UCSD-AML1 (cell line): ENCODE results near the gene CLSTN2.

Source experiments
- DNase-seq: peaks from one replicate; lab custom pipeline; 2025; ENCODE audit not compliant: unreplicated experiment; lab: John Stamatoyannopoulos, UW

CLSTN2 gene

DNA sequence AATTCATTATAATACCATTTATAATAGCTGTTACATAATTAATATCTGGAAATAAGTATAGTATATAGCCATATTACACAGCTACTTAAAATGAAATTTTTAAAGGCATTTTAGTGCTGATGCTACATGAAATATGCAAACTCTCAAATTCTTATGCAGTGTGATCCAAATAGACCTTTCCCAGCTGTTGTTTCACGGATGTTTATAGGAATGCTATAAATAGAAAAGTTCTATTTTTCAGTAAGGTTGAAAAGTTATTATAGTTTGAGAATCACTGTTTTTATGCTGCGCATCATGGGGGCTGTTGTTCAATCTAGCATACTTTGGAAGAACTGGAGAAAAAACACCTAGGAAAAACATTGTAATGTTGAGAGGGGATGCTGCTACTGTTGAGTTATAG lies 595.1 kb downstream of the CLSTN2 start:
- DNase-seq = no peak

DNA sequence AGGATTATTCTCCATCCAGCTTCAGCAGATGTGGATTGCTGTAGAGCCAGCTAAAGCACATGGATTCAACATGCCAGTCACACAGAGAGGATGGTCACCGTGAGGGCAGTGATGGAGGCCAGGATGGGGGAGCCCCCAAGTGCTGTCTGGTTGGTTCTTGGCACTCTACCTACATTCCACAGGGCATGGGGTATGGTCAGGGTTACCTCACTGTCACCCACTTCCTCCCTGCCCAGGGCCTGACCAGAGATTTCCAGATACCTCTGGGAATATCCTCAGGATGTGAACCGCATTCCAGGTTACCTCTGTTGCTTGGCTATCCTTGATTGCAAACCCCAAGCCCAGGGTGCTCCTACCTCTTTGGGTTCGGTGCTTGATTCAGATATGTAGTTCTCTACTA lies 595.6 kb downstream of the CLSTN2 start:
- DNase-seq = no peak

DNA sequence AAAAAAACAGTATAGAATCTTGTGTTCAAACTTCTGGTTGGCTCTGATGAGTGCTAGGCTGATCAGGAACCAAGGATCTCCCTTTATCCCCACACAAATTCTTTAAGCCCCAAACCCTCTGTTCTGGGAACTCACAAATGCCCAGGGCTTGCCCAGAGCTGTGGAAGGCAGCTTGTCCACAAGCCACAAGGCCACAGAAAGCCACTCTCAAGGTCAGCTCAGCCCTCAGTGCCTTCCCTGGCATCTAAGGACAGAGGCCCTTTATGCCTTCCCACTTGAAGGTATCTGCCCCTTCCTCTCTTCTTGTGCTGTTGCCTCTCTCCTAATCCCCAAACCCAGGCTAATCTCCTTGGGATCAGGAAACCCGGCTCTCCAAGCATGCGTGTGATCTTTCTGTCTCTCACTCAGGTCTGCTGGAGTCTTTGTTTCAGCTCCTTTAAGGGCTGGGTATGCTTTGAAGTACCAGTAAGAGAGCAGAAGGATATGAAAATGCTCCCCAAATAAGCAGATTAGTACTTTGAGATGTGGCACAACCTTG lies 597.9 kb downstream of the CLSTN2 start:
- DNase-seq = no peak

DNA sequence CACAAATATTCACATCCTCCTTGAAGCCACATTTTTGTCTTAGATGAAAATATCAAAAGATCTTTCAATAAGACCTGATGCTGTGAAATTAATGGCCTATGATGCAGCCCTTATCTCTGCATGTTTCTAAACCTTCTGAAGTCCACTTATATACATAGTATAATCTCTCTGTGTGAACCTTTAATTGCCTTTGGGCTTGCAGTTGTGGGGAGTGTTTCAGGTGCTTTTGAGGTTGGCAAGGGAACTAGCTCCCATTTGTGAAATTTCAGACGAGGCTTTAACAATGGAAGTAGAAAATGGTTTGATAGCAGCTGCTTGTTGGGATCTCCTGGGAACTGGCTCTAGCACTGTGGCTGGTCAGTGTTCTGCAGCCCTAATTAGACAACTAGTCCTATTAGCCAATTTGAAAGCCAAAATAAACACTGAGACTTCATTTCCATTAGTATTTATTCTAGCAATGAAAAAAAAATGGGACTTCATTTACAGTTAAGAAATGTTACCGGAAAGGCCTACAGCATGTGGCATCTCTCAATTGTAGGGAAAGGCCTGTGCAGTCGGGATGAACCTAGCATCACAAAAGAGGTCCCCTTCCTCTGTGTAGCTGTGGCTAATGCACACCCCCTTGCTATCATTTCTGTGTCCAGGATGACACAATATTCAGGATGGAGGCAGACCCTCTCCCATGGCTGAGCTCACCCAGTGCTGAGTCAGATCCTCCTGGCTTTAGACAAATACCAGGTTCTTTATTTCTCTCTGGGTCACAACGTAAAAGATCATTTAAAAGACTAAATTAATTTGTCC lies 602.1 kb downstream of the CLSTN2 start:
- no peak for DNase-seq

DNA sequence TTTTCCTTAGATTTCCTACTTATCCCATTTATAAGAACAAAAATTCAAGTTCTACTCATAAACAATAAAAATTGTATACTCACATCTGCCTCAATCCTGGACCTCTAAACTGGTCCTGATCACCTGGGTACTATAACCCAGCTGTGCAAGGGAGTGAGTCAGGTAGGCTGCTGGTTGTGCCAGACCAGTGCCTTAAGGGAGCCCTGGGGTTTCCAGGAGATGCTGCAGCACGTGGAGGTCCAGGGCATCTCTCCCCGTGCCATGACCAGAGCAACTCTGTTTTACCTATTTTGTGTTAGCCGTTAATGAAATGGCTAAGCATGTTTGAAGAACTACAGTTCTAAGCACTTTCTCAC lies 602.7 kb downstream of the CLSTN2 start:
- DNase-seq = no peak

DNA sequence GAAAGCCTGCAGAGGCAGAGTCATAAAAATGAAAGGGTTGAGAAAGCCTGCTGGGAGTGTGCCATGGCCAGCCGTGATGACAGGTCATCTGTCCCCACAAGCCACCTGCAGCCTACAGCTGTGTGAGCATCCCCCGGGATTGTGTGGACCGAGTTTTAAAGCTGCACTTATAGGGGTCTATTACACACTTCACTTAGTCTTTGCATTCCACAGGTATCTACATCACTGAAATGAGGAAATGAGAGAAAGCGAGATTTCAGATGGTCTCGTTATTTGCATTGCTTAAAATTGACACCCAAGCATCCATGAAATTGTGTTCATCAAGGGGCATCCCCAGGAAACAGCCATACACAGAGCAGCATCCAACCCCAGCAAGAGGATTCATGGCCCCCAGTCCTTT lies 605.3 kb downstream of the CLSTN2 start:
- no peak for DNase-seq

DNA sequence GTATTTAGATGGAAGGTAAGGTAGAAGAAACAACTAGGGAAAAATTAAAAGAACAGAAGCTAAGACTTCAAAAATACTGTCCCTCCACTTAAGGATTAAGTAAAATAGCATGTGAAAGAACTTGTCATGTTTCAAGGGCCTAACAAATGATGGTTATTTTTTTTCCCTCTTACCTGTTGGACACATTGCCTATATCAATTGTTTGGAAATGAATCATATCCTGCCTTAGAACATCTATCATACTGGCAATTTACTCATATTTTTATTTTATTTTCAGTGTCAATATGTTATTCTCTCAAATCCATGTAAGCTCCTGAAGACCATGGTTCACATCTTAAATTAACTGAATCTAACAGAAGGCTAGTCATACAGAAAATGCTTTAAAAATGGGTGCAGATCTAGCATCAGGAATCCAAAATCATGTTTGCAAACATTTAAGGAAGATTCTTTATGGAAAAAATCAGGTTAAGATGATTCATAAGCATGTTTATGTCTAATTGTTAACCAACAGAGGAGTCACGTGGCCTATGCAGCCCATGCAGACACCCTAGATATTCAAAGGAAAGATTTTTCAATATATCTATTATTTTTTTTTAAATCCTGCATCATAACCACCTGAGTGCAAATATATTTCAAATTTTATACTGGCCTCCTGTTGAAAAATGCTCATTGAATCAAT lies 607.1 kb downstream of the CLSTN2 start:
- DNase-seq = no peak

DNA sequence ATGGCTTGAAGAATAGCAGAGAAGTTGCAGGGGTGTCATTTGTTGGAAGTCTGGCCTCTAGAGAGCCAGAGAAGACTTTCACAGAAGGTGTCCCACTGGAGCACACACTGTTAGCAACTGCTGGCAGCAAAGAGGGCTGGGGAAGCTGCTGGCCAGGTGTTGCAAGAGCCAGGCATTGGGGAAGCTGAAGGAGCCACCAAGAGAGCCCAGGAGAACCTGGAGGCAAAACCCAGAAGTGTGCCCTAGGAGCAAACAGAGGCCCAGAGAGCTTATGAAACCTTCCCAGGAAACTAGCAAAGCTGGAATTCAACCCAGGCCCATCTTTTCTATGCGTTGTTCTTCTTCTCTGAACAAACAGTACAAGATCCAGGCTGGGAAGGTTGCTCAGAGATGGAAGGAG lies 610.2 kb downstream of the CLSTN2 start:
- no peak for DNase-seq

DNA sequence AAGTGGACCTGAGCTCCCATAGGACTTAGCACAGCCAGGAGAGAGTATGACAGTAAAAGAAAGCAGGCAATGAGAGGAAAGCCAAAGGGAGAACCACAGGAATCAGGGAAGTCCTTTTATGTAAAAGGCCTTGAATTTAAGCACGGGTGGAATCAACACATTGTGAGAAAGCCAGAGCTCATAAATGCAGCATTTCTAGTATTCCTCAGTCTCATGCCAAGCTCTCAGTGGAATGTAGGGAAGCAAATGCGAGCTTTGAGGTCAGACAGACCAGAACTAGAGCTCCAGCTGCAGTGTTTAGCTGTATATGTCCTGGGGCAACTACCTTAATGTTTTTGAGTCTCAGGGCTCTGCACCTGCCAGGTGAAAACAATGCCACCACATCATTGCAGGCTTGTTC lies 610.8 kb downstream of the CLSTN2 start:
- DNase-seq = no peak

DNA sequence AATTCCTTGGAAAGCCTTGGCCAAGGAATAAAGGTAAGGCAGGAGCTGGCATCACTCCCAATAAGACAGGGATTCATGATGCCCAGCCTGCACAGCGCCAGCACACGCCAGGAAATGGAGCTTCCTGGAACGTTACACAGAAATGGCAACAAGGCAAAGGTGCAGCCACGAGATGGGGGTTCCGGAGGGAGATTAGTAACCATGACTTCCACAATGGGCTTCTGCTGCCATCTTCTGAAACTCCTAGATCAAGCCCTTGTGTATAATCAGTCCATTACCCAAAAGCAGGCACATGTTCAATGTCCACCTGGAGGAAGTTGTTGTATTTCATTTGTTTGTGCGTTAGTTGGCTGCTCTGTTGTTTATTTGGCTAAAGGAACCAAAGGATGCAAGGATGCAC lies 611.7 kb downstream of the CLSTN2 start:
- no peak for DNase-seq

DNA sequence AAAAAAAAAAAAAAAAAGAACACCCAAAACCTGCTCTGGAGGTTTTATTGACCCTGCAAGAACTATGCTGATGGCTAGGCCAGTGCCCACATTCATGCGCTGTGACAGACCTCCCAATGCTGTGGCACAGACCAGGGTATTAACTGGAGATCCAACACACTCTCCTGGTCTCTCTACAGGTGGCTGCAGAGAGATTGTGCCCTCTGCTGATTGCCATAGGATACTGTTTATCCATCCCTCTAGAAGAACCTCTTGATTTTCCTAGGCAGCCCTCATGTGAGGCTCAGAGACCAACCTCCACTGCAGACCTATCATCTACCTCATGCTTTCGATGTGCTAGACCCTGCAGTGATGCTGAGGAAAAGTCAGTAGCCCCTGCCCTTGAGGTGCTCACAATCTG lies 617.4 kb downstream of the CLSTN2 start:
- no peak for DNase-seq

DNA sequence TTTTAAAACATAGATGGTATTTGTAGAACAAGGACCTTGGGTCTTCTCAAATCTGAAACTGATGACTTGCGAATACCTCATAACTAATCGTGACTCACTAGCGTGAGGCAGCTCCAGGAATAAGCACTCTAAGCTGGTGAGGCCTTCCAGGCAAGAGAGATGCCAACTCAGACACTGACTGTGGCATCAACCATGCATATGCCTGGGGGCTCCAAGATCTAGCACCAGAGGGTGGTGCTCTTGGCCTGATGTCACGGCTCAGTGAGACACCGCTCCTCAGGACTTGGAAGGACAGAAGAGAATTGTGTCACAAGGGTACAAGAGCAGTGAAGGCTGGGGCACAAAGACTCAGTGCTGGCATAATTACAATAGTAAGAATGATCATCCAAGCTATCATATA lies 617.9 kb downstream of the CLSTN2 start:
- DNase-seq = no peak

DNA sequence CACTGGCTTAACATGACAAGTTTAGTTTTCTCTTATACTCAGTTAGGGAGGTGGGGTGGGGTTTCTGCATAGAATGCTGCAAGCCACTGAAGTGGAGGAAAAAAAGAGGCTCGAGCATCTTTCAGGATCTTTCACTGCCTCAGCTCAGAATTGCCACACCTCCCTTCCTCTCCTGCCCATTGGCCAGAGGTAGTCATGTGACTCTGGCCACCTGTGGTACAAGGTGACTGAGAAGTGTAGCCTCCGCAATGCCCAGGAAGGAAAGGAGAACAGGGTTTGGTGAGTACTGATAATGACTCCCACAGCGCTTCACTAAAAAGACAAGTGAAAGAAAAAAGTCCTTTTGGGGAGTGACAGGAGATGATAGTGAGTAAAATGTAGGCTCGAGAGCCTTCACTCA lies 618.6 kb downstream of the CLSTN2 start:
- DNase-seq = no peak

DNA sequence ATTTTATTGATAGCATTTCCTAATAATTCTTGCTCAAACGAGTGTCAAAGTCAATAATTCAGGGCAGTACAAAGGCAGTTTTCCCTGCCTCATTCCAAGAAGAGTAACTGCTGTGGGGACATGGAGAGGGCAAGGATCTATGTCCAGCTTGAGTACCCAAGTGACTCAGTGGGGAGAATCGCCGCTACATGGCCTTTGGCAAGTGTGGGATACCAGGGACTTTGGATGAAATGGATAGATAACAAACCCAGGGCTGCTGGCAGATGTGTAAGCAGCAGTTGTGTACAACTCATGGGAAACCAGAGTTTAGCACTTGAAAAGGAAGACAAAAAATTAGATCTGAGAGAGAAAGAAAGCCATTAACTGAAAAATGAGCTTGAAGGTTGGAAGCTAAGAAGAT lies 620.7 kb downstream of the CLSTN2 start:
- DNase-seq = no peak

DNA sequence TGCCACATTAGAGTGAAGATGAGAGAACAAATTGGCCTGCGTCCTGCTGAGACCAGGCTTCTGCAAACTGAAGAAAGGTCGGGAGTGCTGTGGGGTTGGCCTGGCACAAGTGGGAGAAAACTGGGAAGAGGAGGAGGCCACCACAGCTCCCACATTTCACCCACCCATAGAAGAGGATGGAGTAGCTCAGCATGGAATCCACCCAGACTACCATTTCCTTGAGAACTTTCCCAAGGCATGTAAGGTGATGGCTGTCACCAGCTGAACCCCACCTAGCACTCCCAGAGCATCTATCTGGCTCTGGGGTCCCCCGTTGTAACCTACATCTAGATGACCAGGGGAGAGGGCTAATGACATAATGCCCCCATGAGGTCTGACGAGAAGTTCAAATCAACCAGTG lies 622.5 kb downstream of the CLSTN2 start:
- DNase-seq = no peak

DNA sequence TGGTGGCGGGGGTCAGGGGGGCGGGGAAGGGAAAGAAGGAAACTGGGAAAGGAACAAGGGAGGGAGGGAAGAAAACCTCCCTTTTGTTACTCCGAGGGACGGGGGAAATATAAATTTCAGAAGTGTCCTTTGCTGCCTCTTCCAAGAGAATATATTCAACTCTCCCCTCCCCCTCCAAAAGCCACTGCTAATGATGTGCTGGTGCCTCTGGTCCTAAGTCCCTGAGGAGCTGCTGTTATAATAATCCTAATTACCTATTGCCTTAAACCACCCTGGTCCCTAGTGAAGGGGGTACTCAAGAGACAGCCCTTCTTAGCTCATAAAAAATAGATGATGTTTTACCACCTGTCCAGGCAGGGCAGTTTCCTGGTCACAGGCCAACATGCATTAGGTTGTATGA lies 624.6 kb downstream of the CLSTN2 start:
- no peak for DNase-seq

DNA sequence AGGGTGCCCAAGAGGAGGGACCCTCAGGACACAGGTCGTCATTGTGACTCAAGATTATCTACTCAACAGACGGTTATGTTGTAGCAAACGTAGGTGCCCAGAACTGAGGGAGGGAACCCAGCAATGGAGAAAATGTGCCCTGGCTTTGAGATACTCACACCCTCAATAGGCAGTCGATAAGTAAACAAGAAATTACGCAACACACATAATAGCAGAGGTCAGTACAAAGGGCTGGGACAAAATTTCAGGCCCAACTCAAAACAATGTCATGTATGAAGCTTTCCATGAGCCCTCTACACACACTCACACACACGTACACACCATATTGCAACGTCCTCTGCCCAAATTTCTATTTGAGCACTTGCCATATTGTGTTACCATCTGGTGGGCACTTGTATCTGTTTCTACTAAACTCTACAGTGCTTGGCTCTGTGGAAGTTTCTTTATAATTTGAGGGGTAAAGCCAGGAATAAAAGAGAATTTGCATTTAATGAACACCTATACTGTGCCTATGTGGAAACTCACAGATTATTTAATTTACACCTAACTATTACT lies 628.3 kb downstream of the CLSTN2 start:
- DNase-seq = no peak

DNA sequence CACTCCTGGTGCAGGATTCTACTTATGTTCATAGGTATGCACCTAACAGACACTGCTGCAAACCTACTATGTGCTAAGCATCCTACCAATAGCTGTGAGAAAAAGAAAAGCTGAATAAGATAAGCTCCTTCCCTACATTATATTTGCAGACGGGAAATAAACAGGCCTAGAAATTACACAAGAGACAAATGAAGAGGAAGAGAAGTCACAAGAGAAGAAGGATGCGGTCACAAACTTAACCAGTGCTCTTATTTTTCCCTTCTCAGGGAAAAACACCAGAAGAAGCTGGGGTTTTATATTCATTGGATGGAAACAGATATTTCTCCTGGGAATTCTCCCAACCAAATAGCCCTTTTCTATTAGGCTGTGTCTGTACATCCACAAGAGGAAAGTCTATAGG lies 633.1 kb downstream of the CLSTN2 start:
- no peak for DNase-seq

DNA sequence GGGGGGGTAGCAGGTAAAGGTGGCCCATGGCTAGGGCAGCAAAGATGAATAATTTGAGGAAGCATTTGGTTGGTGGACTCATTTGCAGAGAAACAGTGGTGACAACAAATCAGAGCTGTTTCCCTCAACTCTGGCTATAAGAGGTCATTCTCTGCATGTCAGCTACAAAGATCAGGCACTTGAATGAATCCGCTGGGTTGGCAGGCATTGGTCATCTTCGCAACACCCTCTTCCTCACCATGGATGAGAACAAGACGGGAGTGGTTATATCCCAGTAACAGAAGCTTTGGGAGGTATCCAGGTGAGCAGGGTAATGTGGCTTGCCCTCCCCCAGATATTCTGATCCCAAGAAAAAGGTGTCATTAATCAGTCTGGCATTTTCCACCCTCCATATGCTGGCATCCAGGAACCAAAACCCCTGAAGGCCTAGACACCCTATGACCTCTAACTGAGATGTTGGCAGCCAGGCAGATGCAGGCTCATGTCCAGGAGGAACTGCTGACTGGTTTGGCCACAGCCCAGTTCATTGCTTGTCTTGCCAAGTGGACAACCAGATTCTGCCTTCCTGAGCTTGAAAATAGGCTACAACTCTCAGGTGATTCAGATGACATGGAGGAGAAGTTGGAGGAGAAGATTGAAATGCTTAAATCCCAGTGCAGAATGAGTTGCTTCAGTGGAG lies 634.0 kb downstream of the CLSTN2 start:
- no peak for DNase-seq

DNA sequence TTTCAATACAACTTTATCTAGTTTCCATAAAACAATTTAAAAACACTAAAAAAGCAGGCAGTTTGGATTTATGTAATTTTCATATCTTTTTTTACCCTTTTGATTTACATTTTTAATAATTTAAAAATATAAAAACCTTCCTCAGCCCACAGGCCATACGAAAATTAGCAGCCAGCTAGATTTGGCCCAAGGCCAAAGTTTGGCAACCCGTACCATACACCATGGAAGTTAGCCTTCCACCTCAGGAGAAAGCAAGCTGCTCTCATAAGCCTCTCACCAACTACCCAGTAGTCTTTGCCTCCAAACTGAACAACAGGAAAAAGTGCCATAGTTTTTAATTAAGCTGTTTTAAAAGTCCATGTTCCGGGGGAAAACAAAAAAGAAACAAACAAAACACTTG lies 635.6 kb downstream of the CLSTN2 start:
- no peak for DNase-seq

DNA sequence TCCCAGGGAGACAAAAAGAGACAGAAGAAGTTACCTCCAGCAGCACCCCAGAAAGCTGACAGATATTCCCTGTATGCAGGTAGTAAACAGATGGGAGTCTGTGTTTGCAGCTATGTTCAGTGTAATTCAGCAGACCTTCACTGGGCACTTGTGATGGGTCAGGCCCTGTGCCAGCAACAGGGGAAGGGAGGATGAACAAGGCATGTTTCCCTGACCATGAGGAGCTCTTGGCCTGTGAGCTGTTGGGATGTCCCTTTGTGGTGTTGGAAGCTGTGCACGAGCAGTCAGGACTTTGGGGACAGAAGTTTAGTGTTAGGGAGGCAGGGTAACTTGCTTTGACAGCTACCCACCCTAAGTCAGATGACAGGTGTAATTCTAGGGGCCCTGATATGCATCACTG lies 636.9 kb downstream of the CLSTN2 start:
- DNase-seq = no peak

DNA sequence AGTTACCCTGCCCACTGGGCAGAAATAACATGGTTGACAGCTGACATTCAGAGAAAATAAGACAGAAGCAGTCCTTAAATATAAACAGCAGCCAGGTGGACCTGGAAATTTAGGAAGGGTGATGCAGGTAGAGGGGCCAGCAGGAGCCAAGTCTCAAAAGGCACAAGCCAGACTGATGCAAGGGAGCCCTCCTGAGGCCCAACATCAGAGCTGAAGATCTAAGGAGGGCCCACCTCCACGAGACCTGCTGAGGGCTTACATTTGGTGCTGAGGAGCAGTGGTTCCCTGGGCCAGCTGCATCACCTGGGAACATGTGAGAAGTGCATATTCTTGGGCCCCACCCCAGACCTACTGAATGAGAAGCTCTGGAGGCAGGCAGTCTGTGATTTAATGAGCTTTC lies 637.3 kb downstream of the CLSTN2 start:
- DNase-seq = no peak
